SK-N-SH treated with all-trans-retinoic acid at 6 μM for 48 hours (cell line): ENCODE results near the gene ALMS1.
"Not testable (repeated sequence)": the region's sequence is repeated elsewhere in the genome, so short reads cannot be mapped to it uniquely, and the experiment has no call there.

Experiments used
- ATAC-seq: fragments of 200-7000 bp; cut with Tn5 transposase; 3 replicates; pipeline ENCODE4 v1.9.1; 2020; ENCODE audit warnings: mild to moderate bottlenecking, moderate library complexity
- BACH2 ChIP-seq: fragments of 250-450 bp; sonication (Bioruptor Pico); IDR thresholded peaks from 2 replicates; pipeline ENCODE4 v1.9.0; 2021; ENCODE audit warnings: mild to moderate bottlenecking, borderline replicate concordance
- CSDC2 ChIP-seq: fragments of 250-450 bp; sonication (Bioruptor Pico); IDR thresholded peaks from 2 replicates; pipeline ENCODE4 v1.5.0; 2020; ENCODE audit warnings: mild to moderate bottlenecking, moderate library complexity
- ESRRG ChIP-seq: fragments of 250-450 bp; sonication (Bioruptor Pico); IDR thresholded peaks from 2 replicates; pipeline ENCODE4 v1.6.1; 2021; ENCODE audit warnings: mild to moderate bottlenecking
- GLIS3 ChIP-seq: fragments of 250-450 bp; sonication (Bioruptor Pico); IDR thresholded peaks from 2 replicates; pipeline ENCODE4 v1.5.0; 2020; ENCODE audit warnings: mild to moderate bottlenecking, moderate library complexity
- ISL1 ChIP-seq: fragments of 250-450 bp; sonication (Bioruptor Pico); IDR thresholded peaks from 2 replicates; pipeline ENCODE4 v2.1.2; 2022; ENCODE audit warnings: mild to moderate bottlenecking, moderate library complexity
- OSR1 ChIP-seq: fragments of 250-450 bp; sonication (Bioruptor Pico); IDR thresholded peaks from 2 replicates; pipeline ENCODE4 v1.8.0; 2022; ENCODE audit warnings: moderate library complexity, mild to moderate bottlenecking, inconsistent platforms
- PPARA ChIP-seq: fragments of 250-450 bp; sonication (Bioruptor Pico); IDR thresholded peaks from 2 replicates; pipeline ENCODE4 v1.5.0; 2020; ENCODE audit warnings: mild to moderate bottlenecking, borderline replicate concordance
- RARB ChIP-seq: fragments of 250-450 bp; sonication (Bioruptor Pico); IDR thresholded peaks from 2 replicates; pipeline ENCODE4 v1.8.0; 2021; ENCODE audit warnings: mild to moderate bottlenecking, moderate library complexity
- SNAI2 ChIP-seq: fragments of 250-450 bp; sonication (Bioruptor Pico); IDR thresholded peaks from 2 replicates; pipeline ENCODE4 v1.5.0; 2020; ENCODE audit warnings: mild to moderate bottlenecking, moderate library complexity
- TCF4 ChIP-seq: fragments of 250-450 bp; sonication (Bioruptor Pico); IDR thresholded peaks from 2 replicates; pipeline ENCODE4 v1.8.0; 2021; ENCODE audit warnings: mild to moderate bottlenecking, moderate library complexity, borderline replicate concordance
- TOX ChIP-seq: fragments of 250-450 bp; sonication (Bioruptor Pico); IDR thresholded peaks from 2 replicates; pipeline ENCODE4 v1.8.0; 2021; ENCODE audit warnings: mild to moderate bottlenecking, moderate library complexity, borderline replicate concordance
- ZC3H10 ChIP-seq: fragments of 250-450 bp; sonication (Bioruptor Pico); IDR thresholded peaks from 2 replicates; pipeline ENCODE4 v1.5.1; 2021; ENCODE audit warnings: mild to moderate bottlenecking, moderate library complexity
- ZFP3 ChIP-seq: fragments of 250-450 bp; sonication (Bioruptor Pico); IDR thresholded peaks from 2 replicates; pipeline ENCODE4 v1.5.0; 2020; ENCODE audit warnings: mild to moderate bottlenecking, moderate library complexity
- ZFP30 ChIP-seq: fragments of 450-650 bp; formaldehyde crosslinking; IDR thresholded peaks from 2 replicates; pipeline ENCODE4 v1.5.0; 2022; ENCODE audit warnings: mild to moderate bottlenecking, moderate library complexity
- ZNF565 ChIP-seq: fragments of 450-650 bp; formaldehyde crosslinking; conservative IDR thresholded peaks from 2 replicates; pipeline ENCODE4 v1.5.0; 2020; ENCODE audit warnings: low read depth, mild to moderate bottlenecking, moderate library complexity
- ZNF70 ChIP-seq: fragments of 450-650 bp; formaldehyde crosslinking; IDR thresholded peaks from 2 replicates; pipeline ENCODE4 v1.5.0; 2020; ENCODE audit warnings: mild to moderate bottlenecking, moderate library complexity
- TF ChIP-seq, protein P1 (sequence below): fragments of 250-450 bp; sonication (Bioruptor Pico); IDR thresholded peaks from 2 replicates; pipeline ENCODE4 v1.5.1; 2020; ENCODE audit warnings: low read depth, mild to moderate bottlenecking, moderate library complexity
- TF ChIP-seq, protein P2 (sequence below): fragments of 250-450 bp; sonication (Bioruptor Pico); IDR thresholded peaks from 2 replicates; pipeline ENCODE4 v1.8.0; 2020; ENCODE audit warnings: mild to moderate bottlenecking, moderate library complexity, borderline replicate concordance
- TF ChIP-seq, protein P3 (sequence below): fragments of 250-450 bp; sonication (Bioruptor Pico); IDR thresholded peaks from 2 replicates; pipeline ENCODE4 v1.5.0; 2020; ENCODE audit warnings: mild to moderate bottlenecking, moderate library complexity
- TF ChIP-seq, protein P4 (sequence below): fragments of 250-450 bp; sonication (Bioruptor Pico); IDR thresholded peaks from 2 replicates; pipeline ENCODE4 v1.5.1; 2021; ENCODE audit warnings: mild to moderate bottlenecking, moderate library complexity
- TF ChIP-seq, protein P5 (sequence below): fragments of 250-450 bp; sonication (Bioruptor Pico); IDR thresholded peaks from 2 replicates; pipeline ENCODE4 v1.8.0; 2021; ENCODE audit warnings: low read depth, mild to moderate bottlenecking, moderate library complexity, borderline replicate concordance

Gene ALMS1

DNA sequence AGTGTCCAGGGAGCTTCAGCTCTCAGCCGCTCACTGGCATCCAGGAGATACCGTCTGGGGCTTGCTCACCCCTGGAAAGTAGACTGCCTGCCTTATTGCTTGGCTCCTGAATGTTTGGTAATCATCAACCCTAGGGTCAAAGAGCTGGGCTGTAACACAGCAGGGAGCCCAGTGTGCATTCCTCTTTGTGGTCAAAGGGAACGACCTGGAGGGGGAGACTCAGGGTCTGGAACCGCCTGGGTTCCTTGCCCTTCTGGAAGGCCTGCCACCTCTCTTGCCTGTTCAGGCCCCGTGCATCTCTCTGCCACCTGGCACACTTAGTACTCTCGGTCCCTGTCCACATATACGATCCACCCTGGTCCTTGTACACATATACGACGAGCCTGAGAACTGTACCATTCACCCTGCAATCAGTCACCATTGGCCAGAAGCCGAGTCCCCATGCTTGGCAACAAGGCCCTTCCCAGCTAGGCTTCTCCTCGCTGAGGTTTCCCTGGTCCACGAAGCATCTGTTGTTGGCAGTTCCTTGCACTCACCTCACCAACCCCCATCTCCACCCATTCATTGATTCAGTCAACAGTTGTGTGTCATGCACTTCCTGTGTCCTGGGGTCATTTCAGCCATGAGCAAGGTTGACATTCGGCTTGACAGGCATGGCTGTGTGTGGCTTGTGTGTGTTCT is 256.8 kb downstream of the ALMS1 start, which contains the start of gene NAT8:
TSS of gene NAT8 (minus strand) at position 85 of the 681 bp plus-strand sequence. CDS start 794 bp downstream, outside the sequence.
- ATAC-seq: no peak
- no peak for TF ChIP-seq OSR1 (CRISPR knock-in tag)
- TF ChIP-seq TOX (CRISPR knock-in tag): no peak
- no peak for TF ChIP-seq ISL1 (CRISPR knock-in tag)
- no peak for TF ChIP-seq GLIS3 (CRISPR knock-in tag)
- TF ChIP-seq PPARA (CRISPR knock-in tag): no peak
- TF ChIP-seq BACH2 (CRISPR knock-in tag): no peak
- TF ChIP-seq ZFP3 (CRISPR knock-in tag): no peak
- no peak for TF ChIP-seq ZC3H10
- TF ChIP-seq, protein P1, sequence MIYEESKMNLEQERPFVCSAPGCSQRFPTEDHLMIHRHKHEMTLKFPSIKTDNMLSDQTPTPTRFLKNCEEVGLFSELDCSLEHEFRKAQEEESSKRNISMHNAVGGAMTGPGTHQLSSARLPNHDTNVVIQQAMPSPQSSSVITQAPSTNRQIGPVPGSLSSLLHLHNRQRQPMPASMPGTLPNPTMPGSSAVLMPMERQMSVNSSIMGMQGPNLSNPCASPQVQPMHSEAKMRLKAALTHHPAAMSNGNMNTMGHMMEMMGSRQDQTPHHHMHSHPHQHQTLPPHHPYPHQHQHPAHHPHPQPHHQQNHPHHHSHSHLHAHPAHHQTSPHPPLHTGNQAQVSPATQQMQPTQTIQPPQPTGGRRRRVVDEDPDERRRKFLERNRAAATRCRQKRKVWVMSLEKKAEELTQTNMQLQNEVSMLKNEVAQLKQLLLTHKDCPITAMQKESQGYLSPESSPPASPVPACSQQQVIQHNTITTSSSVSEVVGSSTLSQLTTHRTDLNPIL (CRISPR knock-in tag): no peak
- TF ChIP-seq, protein P2, sequence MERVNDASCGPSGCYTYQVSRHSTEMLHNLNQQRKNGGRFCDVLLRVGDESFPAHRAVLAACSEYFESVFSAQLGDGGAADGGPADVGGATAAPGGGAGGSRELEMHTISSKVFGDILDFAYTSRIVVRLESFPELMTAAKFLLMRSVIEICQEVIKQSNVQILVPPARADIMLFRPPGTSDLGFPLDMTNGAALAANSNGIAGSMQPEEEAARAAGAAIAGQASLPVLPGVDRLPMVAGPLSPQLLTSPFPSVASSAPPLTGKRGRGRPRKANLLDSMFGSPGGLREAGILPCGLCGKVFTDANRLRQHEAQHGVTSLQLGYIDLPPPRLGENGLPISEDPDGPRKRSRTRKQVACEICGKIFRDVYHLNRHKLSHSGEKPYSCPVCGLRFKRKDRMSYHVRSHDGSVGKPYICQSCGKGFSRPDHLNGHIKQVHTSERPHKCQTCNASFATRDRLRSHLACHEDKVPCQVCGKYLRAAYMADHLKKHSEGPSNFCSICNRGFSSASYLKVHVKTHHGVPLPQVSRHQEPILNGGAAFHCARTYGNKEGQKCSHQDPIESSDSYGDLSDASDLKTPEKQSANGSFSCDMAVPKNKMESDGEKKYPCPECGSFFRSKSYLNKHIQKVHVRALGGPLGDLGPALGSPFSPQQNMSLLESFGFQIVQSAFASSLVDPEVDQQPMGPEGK (CRISPR knock-in tag): no peak
- no peak for TF ChIP-seq ZFP30 (CRISPR knock-in tag)
- no peak for TF ChIP-seq ZNF565 (CRISPR knock-in tag)
- TF ChIP-seq, protein P3, sequence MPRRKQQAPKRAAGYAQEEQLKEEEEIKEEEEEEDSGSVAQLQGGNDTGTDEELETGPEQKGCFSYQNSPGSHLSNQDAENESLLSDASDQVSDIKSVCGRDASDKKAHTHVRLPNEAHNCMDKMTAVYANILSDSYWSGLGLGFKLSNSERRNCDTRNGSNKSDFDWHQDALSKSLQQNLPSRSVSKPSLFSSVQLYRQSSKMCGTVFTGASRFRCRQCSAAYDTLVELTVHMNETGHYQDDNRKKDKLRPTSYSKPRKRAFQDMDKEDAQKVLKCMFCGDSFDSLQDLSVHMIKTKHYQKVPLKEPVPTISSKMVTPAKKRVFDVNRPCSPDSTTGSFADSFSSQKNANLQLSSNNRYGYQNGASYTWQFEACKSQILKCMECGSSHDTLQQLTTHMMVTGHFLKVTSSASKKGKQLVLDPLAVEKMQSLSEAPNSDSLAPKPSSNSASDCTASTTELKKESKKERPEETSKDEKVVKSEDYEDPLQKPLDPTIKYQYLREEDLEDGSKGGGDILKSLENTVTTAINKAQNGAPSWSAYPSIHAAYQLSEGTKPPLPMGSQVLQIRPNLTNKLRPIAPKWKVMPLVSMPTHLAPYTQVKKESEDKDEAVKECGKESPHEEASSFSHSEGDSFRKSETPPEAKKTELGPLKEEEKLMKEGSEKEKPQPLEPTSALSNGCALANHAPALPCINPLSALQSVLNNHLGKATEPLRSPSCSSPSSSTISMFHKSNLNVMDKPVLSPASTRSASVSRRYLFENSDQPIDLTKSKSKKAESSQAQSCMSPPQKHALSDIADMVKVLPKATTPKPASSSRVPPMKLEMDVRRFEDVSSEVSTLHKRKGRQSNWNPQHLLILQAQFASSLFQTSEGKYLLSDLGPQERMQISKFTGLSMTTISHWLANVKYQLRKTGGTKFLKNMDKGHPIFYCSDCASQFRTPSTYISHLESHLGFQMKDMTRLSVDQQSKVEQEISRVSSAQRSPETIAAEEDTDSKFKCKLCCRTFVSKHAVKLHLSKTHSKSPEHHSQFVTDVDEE: no peak
- no peak for TF ChIP-seq TCF4 (CRISPR knock-in tag)
- TF ChIP-seq ZNF70: no peak
- TF ChIP-seq ESRRG (CRISPR knock-in tag): no peak
- TF ChIP-seq SNAI2 (CRISPR knock-in tag): no peak
- TF ChIP-seq, protein P4, sequence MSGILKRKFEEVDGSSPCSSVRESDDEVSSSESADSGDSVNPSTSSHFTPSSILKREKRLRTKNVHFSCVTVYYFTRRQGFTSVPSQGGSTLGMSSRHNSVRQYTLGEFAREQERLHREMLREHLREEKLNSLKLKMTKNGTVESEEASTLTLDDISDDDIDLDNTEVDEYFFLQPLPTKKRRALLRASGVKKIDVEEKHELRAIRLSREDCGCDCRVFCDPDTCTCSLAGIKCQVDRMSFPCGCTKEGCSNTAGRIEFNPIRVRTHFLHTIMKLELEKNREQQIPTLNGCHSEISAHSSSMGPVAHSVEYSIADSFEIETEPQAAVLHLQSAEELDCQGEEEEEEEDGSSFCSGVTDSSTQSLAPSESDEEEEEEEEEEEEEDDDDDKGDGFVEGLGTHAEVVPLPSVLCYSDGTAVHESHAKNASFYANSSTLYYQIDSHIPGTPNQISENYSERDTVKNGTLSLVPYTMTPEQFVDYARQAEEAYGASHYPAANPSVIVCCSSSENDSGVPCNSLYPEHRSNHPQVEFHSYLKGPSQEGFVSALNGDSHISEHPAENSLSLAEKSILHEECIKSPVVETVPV (CRISPR knock-in tag): no peak
- TF ChIP-seq, protein P5, sequence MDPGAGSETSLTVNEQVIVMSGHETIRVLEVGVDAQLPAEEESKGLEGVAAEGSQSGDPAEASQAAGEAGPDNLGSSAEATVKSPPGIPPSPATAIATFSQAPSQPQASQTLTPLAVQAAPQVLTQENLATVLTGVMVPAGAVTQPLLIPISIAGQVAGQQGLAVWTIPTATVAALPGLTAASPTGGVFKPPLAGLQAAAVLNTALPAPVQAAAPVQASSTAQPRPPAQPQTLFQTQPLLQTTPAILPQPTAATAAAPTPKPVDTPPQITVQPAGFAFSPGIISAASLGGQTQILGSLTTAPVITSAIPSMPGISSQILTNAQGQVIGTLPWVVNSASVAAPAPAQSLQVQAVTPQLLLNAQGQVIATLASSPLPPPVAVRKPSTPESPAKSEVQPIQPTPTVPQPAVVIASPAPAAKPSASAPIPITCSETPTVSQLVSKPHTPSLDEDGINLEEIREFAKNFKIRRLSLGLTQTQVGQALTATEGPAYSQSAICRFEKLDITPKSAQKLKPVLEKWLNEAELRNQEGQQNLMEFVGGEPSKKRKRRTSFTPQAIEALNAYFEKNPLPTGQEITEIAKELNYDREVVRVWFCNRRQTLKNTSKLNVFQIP (CRISPR knock-in tag): no peak
- no peak for TF ChIP-seq CSDC2 (CRISPR knock-in tag)
- TF ChIP-seq, all 23 proteins: peak for 0

DNA sequence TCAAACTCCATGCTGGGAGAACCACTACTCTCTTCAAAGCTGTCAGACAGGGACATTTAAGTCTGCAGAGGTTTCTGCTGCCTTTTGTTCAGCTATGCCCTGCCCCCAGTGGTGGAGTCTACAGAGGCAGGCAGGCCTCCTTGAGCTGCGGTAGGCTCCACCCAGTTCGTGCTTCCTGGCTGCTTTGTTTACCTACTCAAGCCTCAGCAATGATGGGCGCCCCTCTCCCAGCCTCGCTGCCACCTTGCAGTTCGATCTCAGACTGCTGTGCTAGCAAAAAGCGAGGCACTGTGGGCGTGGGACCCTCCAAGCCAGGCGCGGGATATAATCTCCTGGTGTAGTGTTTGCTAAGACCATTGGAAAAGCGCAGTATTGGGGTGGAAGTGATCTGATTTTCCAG is 262.1 kb downstream of the ALMS1 start:
- ATAC-seq: not testable (repeated sequence)

DNA sequence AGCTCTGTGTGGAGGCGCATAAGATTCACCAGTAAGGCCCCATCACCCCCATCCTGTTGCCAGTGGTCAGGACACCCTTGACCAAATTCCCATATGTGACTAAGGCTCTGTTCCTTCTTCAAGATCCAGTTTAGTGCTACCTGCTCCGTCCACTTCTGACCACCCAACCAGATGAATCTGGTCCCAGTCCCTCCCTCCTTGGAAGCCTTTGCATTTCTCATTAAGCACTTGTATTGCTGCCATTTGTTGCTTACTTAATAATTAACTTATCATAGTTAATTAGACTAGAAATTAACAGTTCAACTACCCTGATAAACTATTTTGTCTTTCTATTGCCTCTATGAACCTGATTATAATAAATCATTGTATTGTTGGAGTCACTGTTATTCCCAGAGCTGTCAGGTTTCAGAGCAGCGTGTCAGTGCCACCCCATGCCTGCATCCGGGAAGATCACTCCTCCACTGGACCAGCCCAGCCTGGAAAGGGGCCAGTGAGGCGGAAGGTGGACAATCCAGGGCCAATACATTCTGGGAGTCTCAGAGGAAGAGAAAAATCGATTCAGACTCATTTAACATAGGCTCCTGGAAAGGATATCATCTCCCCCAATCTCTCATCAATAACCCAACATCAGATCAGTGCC is 266.1 kb downstream of the ALMS1 start:
- ATAC-seq: no peak
- TF ChIP-seq, protein P2 (CRISPR knock-in tag): no peak
- no peak for TF ChIP-seq ZFP3 (CRISPR knock-in tag)
- no peak for TF ChIP-seq ZFP30 (CRISPR knock-in tag)
- no peak for TF ChIP-seq ZC3H10
- TF ChIP-seq, protein P3: no peak
- TF ChIP-seq GLIS3 (CRISPR knock-in tag): no peak
- TF ChIP-seq PPARA (CRISPR knock-in tag): no peak
- no peak for TF ChIP-seq CSDC2 (CRISPR knock-in tag)
- no peak for TF ChIP-seq RARB (CRISPR knock-in tag)
- no peak for TF ChIP-seq ZNF70
- no peak for TF ChIP-seq OSR1 (CRISPR knock-in tag)
